Erythroblast (primary cell): ENCODE measurements around the gene FCHSD1.

Experiments used
- GATA1 ChIP-seq: IDR thresholded peaks from 2 replicates; pipeline ENCODE4 v1.6.1; 2011; ENCODE audit warnings: low read depth, mild to moderate bottlenecking, control low read depth, low read length, moderate library complexity
- POLR2A ChIP-seq: IDR thresholded peaks from 2 replicates; pipeline ENCODE4 v1.6.1; 2011; ENCODE audit warnings: mild to moderate bottlenecking, low read length

- TF ChIP-seq POLR2A: no peak
- no peak for TF ChIP-seq GATA1
These were observed 17.2 kb downstream of the FCHSD1 start for GRCh38 chr5:141633871-141634561.
